Measurements from ENCODE around the gene ITGA11.

The ITGA11 gene

GRCh38 chr15:68363353-68363752 is 68.6 kb downstream of the ITGA11 start:
- H3K9ac ChIP-seq (ENCODE audit: low read length in 2 of 2) = no peak overlapping the region
- H3K4me1 ChIP-seq (ENCODE audit: control insufficient read depth, insufficient read depth, low read length) = peaks cover 27% of the 10 kb centered on the region
- H3K9me3 ChIP-seq (ENCODE audit: control insufficient read depth in 2 of 2, low read length in 2 of 2) = no peaks in the 10 kb centered on the region
- H3K4me3 ChIP-seq (ENCODE audit: low read length in 2 of 2) = no peak overlapping the region
- peaks cover 0 to 2% of the 10 kb centered on the region in 2 donors for H3K27me3 ChIP-seq (ENCODE audit: control insufficient read depth in 1 of 2, insufficient read depth in 2 of 2, low read length in 2 of 2)
- no peak overlapping the region for H3K27ac ChIP-seq (ENCODE audit: low read length)
- no peaks in the 10 kb centered on the region for H3K36me3 ChIP-seq (ENCODE audit: control insufficient read depth in 2 of 2, insufficient read depth in 2 of 2, low read length in 2 of 2)

- Histone ChIP-seq H3K9me3 (ENCODE audit: control insufficient read depth in 2 of 2, low read length in 2 of 2) (no peaks in the 10 kb centered on the region), H3K4me1 (ENCODE audit: control insufficient read depth, insufficient read depth, low read length) (peaks cover 25% of the 10 kb centered on the region), H3K36me3 (ENCODE audit: control insufficient read depth in 2 of 2, insufficient read depth in 2 of 2, low read length in 2 of 2) (no peaks in the 10 kb centered on the region), H3K27me3 (ENCODE audit: control insufficient read depth in 1 of 2, insufficient read depth in 2 of 2, low read length in 2 of 2) (peaks cover 0 to 2% of the 10 kb centered on the region in 2 donors), H3K9ac (ENCODE audit: low read length in 2 of 2) (no peak overlapping the region), H3K27ac (ENCODE audit: low read length) (no peak overlapping the region), H3K4me3 (ENCODE audit: low read length in 2 of 2) (no peak overlapping the region)
Measured at GRCh38 chr15:68362537-68363126, 69.3 kb downstream of the ITGA11 start.

GRCh38 chr15:68360721-68361120 is 71.2 kb downstream of the ITGA11 start:
- peaks cover 0 to 2% of the 10 kb centered on the region in 2 donors for H3K27me3 ChIP-seq (ENCODE audit: control insufficient read depth in 1 of 2, insufficient read depth in 2 of 2, low read length in 2 of 2)
- peaks cover 0 to 8% of the 10 kb centered on the region in 2 donors for H3K9me3 ChIP-seq (ENCODE audit: control insufficient read depth in 2 of 2, low read length in 2 of 2)
- no peak overlapping the region for H3K4me3 ChIP-seq (ENCODE audit: low read length in 2 of 2)
- H3K9ac ChIP-seq (ENCODE audit: low read length in 2 of 2) = no peak overlapping the region
- H3K4me1 ChIP-seq (ENCODE audit: control insufficient read depth, insufficient read depth, low read length) = peaks cover 18% of the 10 kb centered on the region
- no peak overlapping the region for H3K27ac ChIP-seq (ENCODE audit: low read length)
- H3K36me3 ChIP-seq (ENCODE audit: control insufficient read depth in 2 of 2, insufficient read depth in 2 of 2, low read length in 2 of 2) = no peaks in the 10 kb centered on the region

GRCh38 chr15:68356778-68357177 is 75.2 kb downstream of the ITGA11 start:
- no peak overlapping the region for H3K9ac ChIP-seq (ENCODE audit: low read length in 2 of 2)
- no peaks in the 10 kb centered on the region for H3K4me1 ChIP-seq (ENCODE audit: control insufficient read depth, insufficient read depth, low read length)
- H3K36me3 ChIP-seq (ENCODE audit: control insufficient read depth in 2 of 2, insufficient read depth in 2 of 2, low read length in 2 of 2) = no peaks in the 10 kb centered on the region
- peaks cover 0 to 2% of the 10 kb centered on the region in 2 donors for H3K27me3 ChIP-seq (ENCODE audit: control insufficient read depth in 1 of 2, insufficient read depth in 2 of 2, low read length in 2 of 2)
- no peak overlapping the region for H3K27ac ChIP-seq (ENCODE audit: low read length)
- peaks cover 0 to 8% of the 10 kb centered on the region in 2 donors for H3K9me3 ChIP-seq (ENCODE audit: control insufficient read depth in 2 of 2, low read length in 2 of 2)
- no peak overlapping the region for H3K4me3 ChIP-seq (ENCODE audit: low read length in 2 of 2)

GRCh38 chr15:68354923-68355322 is 77.0 kb downstream of the ITGA11 start:
- Histone ChIP-seq H3K9ac (ENCODE audit: low read length in 2 of 2) (no peak overlapping the region), H3K27me3 (ENCODE audit: control insufficient read depth in 1 of 2, insufficient read depth in 2 of 2, low read length in 2 of 2) (no peaks in the 10 kb centered on the region), H3K4me3 (ENCODE audit: low read length in 2 of 2) (no peak overlapping the region), H3K36me3 (ENCODE audit: control insufficient read depth in 2 of 2, insufficient read depth in 2 of 2, low read length in 2 of 2) (no peaks in the 10 kb centered on the region), H3K4me1 (ENCODE audit: control insufficient read depth, insufficient read depth, low read length) (no peaks in the 10 kb centered on the region), H3K9me3 (ENCODE audit: control insufficient read depth in 2 of 2, low read length in 2 of 2) (peaks cover 0 to 8% of the 10 kb centered on the region in 2 donors), H3K27ac (ENCODE audit: low read length) (no peak overlapping the region)

GRCh38 chr15:68354268-68354667 is 77.7 kb downstream of the ITGA11 start:
- H3K4me1 ChIP-seq (ENCODE audit: control insufficient read depth, insufficient read depth, low read length) = no peaks in the 10 kb centered on the region
- no peaks in the 10 kb centered on the region for H3K36me3 ChIP-seq (ENCODE audit: control insufficient read depth in 2 of 2, insufficient read depth in 2 of 2, low read length in 2 of 2)
- no peaks in the 10 kb centered on the region for H3K27me3 ChIP-seq (ENCODE audit: control insufficient read depth in 1 of 2, insufficient read depth in 2 of 2, low read length in 2 of 2)
- no peak overlapping the region for H3K27ac ChIP-seq (ENCODE audit: low read length)
- no peak overlapping the region for H3K4me3 ChIP-seq (ENCODE audit: low read length in 2 of 2)
- H3K9me3 ChIP-seq (ENCODE audit: control insufficient read depth in 2 of 2, low read length in 2 of 2) = peaks cover 0 to 8% of the 10 kb centered on the region in 2 donors
- no peak overlapping the region for H3K9ac ChIP-seq (ENCODE audit: low read length in 2 of 2)

GRCh38 chr15:68353421-68354135 is 78.4 kb downstream of the ITGA11 start:
- peaks cover 0 to 8% of the 10 kb centered on the region in 2 donors for H3K9me3 ChIP-seq (ENCODE audit: control insufficient read depth in 2 of 2, low read length in 2 of 2)
- H3K4me3 ChIP-seq (ENCODE audit: low read length in 2 of 2) = no peak overlapping the region
- no peaks in the 10 kb centered on the region for H3K36me3 ChIP-seq (ENCODE audit: control insufficient read depth in 2 of 2, insufficient read depth in 2 of 2, low read length in 2 of 2)
- H3K27me3 ChIP-seq (ENCODE audit: control insufficient read depth in 1 of 2, insufficient read depth in 2 of 2, low read length in 2 of 2) = no peaks in the 10 kb centered on the region
- H3K27ac ChIP-seq (ENCODE audit: low read length) = no peak overlapping the region
- no peak overlapping the region for H3K9ac ChIP-seq (ENCODE audit: low read length in 2 of 2)
- no peaks in the 10 kb centered on the region for H3K4me1 ChIP-seq (ENCODE audit: control insufficient read depth, insufficient read depth, low read length)

GRCh38 chr15:68352401-68353062 is 79.4 kb downstream of the ITGA11 start:
- no peak overlapping the region for H3K9ac ChIP-seq (ENCODE audit: low read length in 2 of 2)

GRCh38 chr15:68349151-68349550 is 82.8 kb downstream of the ITGA11 start:
- peaks cover 0 to 3% of the 10 kb centered on the region in 2 donors for H3K27me3 ChIP-seq (ENCODE audit: control insufficient read depth in 1 of 2, insufficient read depth in 2 of 2, low read length in 2 of 2)
- H3K4me1 ChIP-seq (ENCODE audit: control insufficient read depth, insufficient read depth, low read length) = no peaks in the 10 kb centered on the region
- no peaks in the 10 kb centered on the region for H3K9me3 ChIP-seq (ENCODE audit: control insufficient read depth in 2 of 2, low read length in 2 of 2)
- H3K27ac ChIP-seq (ENCODE audit: low read length) = no peak overlapping the region
- no peaks in the 10 kb centered on the region for H3K36me3 ChIP-seq (ENCODE audit: control insufficient read depth in 2 of 2, insufficient read depth in 2 of 2, low read length in 2 of 2)
- no peak overlapping the region for H3K4me3 ChIP-seq (ENCODE audit: low read length in 2 of 2)
- no peak overlapping the region for H3K9ac ChIP-seq (ENCODE audit: low read length in 2 of 2)

More at GRCh38 chr15:68352401-68353062, 79.4 kb downstream of the ITGA11 start:
- Histone ChIP-seq H3K27me3 (ENCODE audit: control insufficient read depth in 1 of 2, insufficient read depth in 2 of 2, low read length in 2 of 2) (no peaks in the 10 kb centered on the region), H3K36me3 (ENCODE audit: control insufficient read depth in 2 of 2, insufficient read depth in 2 of 2, low read length in 2 of 2) (no peaks in the 10 kb centered on the region), H3K4me1 (ENCODE audit: control insufficient read depth, insufficient read depth, low read length) (no peaks in the 10 kb centered on the region), H3K27ac (ENCODE audit: low read length) (no peak overlapping the region), H3K9me3 (ENCODE audit: control insufficient read depth in 2 of 2, low read length in 2 of 2) (peaks cover 0 to 8% of the 10 kb centered on the region in 2 donors), H3K4me3 (ENCODE audit: low read length in 2 of 2) (no peak overlapping the region)

- Histone ChIP-seq H3K36me3 (ENCODE audit: control insufficient read depth in 2 of 2, insufficient read depth in 2 of 2, low read length in 2 of 2) (no peaks in the 10 kb centered on the region), H3K27me3 (ENCODE audit: control insufficient read depth in 1 of 2, insufficient read depth in 2 of 2, low read length in 2 of 2) (peaks cover 0 to 3% of the 10 kb centered on the region in 2 donors), H3K9ac (ENCODE audit: low read length in 2 of 2) (no peak overlapping the region), H3K4me3 (ENCODE audit: low read length in 2 of 2) (no peak overlapping the region), H3K4me1 (ENCODE audit: control insufficient read depth, insufficient read depth, low read length) (no peaks in the 10 kb centered on the region), H3K27ac (ENCODE audit: low read length) (no peak overlapping the region), H3K9me3 (ENCODE audit: control insufficient read depth in 2 of 2, low read length in 2 of 2) (no peaks in the 10 kb centered on the region)
Measured at GRCh38 chr15:68348606-68349005, 83.4 kb downstream of the ITGA11 start.
